DMS 273 treated with DMSO at 0.1 percent for 48 hours (cell line): ENCODE results near the gene C2CD4B.

Source experiments
- DNase-seq: peaks from one replicate; lab custom pipeline; 2025; lab: John Stamatoyannopoulos, UW

The C2CD4B gene

DNA sequence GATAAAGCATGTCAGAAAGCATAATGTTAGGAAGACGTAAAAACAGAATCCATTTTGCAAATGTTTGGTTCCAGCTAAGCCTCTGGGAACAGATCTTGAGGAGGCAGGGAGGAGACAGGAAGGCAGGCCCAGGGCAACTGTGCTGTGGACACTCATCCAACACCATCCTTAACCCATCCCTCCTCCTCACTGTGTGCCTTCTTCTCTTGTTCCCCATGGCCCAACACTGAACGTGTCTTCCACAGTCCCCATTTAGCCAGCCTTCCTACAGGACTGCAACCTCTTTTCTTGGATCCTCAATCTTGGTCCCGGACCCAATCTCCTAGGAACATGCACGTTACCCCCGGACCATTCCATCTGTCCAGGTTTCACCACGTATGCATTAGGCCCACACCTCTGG lies 15.4 kb downstream of the C2CD4B start:
- DNase-seq: no peak

GRCh38 chr15:62147551-62147950 lies 17.5 kb downstream of the C2CD4B start:
- no peak for DNase-seq

DNA sequence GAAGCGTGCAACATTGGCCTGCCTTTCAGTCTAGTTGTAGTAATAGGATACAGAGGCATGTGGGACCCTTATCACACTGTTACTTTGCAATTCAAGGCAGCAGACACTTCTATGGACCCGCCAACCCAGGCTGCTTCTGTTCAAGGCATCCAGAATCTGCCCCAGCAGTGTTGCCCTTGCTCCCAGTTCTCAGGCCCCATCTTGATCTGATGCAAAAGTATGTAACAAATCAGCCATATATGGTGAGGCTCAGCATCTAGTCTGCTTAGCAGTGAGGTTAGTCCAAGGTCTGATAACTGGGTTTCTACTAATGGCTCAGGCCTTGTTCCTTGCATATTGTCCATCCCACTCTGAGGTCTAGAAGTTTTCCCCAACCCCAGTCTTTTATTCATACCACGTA lies 17.9 kb downstream of the C2CD4B start:
- no peak for DNase-seq

DNA sequence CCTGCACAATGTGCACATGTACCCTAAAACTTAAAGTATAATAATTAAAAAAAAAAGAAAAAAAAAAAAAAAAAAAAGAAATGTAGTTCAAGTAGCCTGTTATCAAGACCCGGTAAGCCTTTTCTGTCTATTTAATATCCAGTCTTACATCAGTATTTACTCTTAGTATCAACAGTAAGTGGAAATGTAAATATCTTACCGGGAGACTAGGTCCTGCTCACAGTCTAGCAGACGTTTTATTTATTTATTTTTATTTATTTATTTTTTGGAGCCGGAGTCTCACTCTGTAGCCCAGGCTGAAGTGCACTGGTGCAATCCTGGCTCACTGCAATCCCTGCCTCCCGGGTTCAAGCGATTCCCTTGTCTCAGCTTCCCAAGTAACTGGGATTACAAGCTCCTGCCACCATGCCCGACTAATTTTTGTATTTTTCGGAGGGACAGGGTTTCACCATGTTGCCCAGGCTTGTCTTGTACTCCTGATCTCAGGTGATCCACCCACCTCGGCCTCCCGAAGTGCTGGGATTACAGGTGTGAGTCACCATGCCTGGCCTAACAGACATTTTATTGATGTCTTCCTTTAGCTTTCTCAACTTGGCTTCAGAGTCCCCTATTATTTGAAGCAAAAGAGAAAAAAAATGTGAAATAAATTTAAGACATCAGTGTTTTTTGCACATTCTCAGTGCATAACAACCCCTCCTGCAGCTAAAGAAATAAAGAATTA lies 19.9 kb downstream of the C2CD4B start:
- DNase-seq: no peak

GRCh38 chr15:62142736-62143135 lies 22.3 kb downstream of the C2CD4B start:
- DNase-seq: no peak

GRCh38 chr15:62141643-62142588 lies 23.2 kb downstream of the C2CD4B start:
- DNase-seq: no peak

DNA sequence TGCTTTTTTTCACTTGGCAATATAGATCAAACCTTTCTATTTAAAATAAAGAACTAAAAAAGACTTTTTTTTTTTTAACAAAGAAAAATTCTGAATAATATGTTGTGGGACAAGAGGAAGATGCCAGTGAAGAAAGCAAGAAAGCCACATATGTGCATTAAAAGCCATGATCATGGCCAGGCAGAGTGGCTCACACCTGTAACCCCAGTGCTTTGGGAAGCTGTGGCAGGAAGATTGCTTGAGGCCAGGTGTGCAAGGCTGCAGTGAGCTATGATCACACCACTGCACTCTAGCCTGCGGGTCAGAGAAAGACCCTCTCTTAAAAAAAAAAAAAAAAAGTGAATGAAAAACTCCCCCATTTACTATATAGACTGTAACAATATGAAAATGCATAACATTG lies 23.9 kb downstream of the C2CD4B start:
- DNase-seq: no peak

DNA sequence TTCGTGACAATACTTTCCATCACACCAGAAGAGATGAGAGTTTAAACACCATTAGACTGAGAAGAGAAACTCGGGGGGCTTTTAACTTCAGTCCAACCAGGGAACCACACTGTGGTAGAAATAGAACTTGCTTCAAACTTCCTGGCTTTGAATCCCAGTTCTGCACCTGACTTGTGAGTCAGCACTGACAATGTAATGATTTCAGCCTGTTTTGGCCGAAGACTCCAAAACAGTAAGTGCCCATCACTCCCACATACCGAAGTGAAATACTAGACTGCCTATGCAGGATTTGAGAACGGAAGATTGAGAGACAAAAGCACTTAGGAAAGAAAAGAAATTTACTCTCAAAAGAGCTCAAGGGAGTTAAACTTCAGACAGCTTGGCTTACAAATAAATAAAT lies 27.0 kb downstream of the C2CD4B start:
- DNase-seq: no peak

DNA sequence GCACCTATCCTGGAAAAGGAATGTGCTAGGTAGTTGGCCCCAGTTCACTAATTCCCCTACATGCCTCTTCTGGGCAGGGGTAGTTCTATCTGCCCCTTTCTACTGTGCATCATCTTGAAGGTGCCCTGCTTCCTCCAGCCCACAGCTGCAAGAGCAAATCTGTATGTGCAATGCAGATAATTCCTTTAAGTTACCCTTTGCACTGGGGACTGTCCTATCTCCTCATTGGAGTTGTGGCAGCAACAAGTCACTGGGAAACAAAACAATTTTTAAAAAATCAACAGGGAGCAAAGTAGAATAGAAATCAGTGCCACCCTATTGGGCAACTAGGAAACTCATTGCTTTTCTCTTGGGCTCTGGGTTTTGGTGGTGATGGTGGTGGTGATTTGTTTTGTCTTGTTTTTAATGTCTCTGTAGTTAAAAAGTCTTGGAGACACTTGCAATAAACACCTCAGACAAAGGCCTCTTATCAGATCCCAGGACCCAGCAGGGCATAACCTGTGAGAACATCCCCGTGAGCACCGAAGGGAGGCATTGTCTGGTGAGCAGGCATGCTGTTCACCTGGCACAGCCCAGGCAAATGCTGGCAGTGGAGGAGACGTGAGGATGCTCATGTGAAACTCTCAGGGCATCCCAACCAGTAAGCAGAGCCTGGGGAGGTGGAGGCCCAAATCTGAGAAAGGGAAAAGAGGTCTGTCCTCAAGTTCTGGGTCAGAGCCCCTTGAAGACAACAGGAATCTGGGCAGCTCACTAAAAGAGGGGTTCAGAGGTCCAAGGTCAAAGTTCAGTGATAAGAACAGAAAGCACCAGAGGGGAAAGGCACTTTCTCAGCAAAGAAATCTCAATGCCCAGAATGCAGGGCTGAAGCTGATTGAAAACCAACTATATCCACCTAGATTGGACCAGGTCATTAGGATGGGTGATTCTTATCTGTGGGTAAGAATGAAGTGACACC lies 27.9 kb downstream of the C2CD4B start:
- no peak for DNase-seq

DNA sequence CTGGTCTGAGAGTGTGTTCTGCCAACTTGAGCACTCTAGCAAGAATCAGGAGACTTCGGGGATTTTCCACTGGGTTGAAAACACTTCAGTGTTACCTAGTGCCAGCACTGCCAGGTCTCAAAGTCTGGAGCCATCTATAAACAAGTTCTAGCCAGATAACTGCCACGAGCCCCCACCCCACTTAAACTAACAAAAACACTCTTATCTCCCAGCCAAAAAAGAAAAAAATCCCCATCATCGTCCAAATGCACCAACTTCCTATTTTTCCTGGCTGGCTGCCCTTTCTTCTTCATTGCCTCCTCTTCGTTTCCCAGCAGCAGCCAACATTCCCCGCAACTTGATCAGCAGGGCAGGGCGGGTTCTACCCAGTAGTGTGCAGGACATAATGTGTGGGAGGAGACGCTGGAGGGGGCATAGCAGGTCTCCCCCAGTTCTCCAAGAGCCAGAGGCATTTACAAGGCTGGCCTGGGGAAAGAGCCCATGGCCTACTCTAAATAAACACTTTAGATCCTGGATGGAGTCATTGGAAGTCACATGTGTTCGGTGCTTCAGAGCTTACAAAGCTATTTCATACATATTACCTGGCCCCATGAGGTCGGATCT lies 29.5 kb downstream of the C2CD4B start:
- no peak for DNase-seq

DNA sequence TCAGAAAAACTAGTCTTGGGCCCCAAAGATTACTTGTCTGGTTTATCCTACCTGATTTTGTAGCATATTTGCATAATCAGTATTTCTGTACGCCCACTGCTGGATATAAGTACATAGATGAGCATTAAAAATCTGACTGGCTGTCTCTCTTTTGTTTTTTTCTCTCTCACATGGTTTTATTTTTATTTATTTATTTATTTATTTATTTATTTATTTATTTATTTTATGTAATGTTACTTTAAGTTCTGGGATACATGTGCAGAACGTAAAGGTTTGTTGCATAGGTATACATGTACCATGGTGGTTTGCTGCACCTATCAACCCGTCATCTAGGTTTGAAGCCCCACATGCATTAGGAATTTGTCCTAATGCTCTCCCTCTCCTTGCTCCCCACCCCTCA lies 31.9 kb downstream of the C2CD4B start:
- no peak for DNase-seq

DNA sequence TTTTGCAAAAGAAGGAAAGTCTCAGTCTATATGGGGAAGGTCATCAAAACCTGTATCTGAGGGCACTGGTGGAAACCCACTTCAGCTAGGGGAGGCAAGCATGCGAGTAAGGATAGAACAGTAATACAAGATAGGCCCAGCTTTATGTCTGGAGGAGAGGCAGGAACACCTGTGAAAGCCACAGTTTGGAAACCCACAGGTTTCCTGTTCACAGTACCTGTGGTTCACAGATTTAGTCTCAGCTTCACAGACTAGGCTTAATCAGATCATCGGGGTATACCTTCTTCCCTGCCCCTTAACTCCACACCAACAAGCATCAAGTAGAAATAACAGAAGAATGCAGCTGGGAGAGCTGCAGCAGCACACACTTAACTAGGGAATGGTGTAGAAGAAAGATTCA lies 36.2 kb downstream of the C2CD4B start:
- no peak for DNase-seq

DNA sequence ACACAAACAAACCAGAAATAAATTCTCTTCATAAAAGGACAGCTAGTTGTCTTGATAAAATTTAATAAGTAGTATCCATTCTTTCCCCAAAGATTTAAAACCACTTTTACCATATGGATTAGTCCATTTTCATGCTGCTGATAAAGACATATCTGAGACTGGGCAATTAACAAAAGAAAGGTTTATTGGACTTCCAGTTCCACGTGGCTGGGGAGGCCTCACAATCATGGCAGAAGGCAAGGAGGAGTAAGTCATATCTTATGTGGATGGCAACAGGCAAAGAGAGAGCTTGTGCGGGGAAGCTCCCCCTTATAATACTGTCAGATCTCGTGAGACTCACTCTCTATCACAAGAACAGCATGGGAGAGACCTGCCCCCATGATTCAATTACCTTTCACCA lies 38.7 kb downstream of the C2CD4B start:
- DNase-seq: no peak

DNA sequence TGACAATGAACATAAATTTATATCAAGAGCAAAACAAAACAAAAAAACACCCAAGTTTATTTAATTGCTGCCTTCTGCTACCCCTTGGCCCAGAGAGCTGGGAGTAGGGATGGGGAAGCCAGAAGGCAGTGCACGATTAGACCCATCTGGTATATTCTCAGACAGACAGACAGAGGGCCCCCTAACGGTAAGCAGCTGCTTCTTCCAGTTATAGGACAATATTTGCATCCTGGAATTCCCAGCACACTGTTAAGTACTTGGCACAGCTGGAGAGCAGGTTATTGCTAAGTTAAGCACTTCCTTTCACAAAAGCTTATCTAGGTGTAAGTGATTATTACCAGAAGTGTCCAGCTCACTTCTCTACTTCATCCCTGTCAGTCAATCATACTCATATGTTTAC lies 39.3 kb downstream of the C2CD4B start:
- peak; percentile 60 for DNase-seq

DNA sequence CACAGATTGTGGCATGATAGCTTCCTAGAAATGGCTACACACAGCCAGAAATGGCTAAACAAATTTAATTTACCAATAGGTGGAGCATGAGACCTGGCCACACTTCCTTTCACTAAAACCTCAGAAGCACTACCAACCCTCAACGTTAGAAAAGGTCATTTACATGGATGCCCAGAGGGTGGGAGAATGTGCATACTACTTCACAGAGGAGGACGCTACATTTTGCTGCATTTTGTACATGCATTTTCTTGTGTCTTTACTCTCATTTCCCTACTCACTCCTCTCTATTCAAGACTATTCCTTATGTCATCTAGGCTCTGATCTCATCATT lies 40.1 kb downstream of the C2CD4B start:
- no peak for DNase-seq

GRCh38 chr15:62124176-62124972 lies 40.7 kb downstream of the C2CD4B start:
- no peak for DNase-seq

DNA sequence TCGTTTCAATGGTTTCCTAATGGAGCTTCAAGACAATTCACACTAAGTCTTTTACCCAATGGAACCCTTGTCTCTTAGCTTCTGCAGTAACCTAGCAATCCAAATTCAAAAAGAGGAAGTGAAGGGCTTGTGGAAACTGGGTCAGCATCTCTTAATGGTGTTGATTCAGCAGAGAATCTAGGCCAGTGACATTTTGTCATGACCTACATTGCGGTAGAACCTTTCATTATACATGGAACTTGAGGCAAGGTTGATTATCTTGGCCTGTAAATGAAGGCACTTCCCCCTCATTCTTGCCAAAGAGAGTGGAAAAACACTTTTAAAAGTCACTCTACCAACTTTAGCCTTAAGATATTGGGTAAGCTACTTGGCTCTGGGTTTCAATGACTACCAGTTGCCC lies 42.8 kb downstream of the C2CD4B start:
- no peak for DNase-seq

GRCh38 chr15:62121273-62122015 lies 43.6 kb downstream of the C2CD4B start:
- no peak for DNase-seq

- DNase-seq: no peak
Observed at GRCh38 chr15:62120776-62121175, 44.3 kb downstream of the C2CD4B start.

GRCh38 chr15:62119874-62120273 lies 45.2 kb downstream of the C2CD4B start:
- no peak for DNase-seq
